Right atrium auricular region (tissue), 2 donors: Measurements from ENCODE around the gene GMDS. TPM values are rescaled to one million over a fixed set of nuclear protein-coding genes. Genes with fewer than 3 reads are reported as not detected.

Source experiments
- DNase-seq: peaks from one replicate; pipeline ENCODE4 v3.0.0-alpha.2; 2019; ENCODE audit warnings: low spot score
- H3K27ac ChIP-seq, 2 donors: fragments of 200-600 bp; sonication (generic); 1 replicate in 1 of 2; 2 replicates in 1 of 2; pipeline ENCODE4 v1.5.1; 2016 to 2019
- H3K27me3 ChIP-seq, 2 donors: fragments of 200-600 bp; sonication (generic); one replicate each; pipeline versions ENCODE4 v1.5.1 to v1.6.0; 2017 to 2019
- H3K36me3 ChIP-seq: fragments of 200-600 bp; sonication (generic); one replicate; pipeline ENCODE4 v1.5.1; 2016
- H3K4me1 ChIP-seq, 2 donors: fragments of 200-600 bp; sonication (generic); one replicate each; pipeline versions ENCODE4 v1.5.1 to v1.6.0; 2017 to 2019
- H3K4me3 ChIP-seq, 2 donors: fragments of 200-600 bp; sonication (generic); 1 replicate in 1 of 2; 2 replicates in 1 of 2; pipeline ENCODE4 v1.5.1; 2017 to 2019; ENCODE audit warnings: mild to moderate bottlenecking in 1 of 2, moderate library complexity in 1 of 2
- H3K9me3 ChIP-seq, 2 donors: fragments of 200-600 bp; sonication (generic); one replicate each; pipeline ENCODE4 v1.5.1; 2019
- total RNA-seq, 2 donors: library from RNA; depleted of rRNA; stranded (reverse); fragments of >200 nt; gene quantifications; one replicate each; pipeline ENCODE4 v1.1.0, GENCODE V29; 2016
- TF ChIP-seq, protein P1 (sequence below), 2 donors: fragments of 200-600 bp; sonication (generic); IDR thresholded peaks; one replicate each; pipeline ENCODE4 v1.5.1; 2019; ENCODE audit warnings: antibody characterized with exemption in 2 of 2

GMDS gene
- total RNA-seq, 2 donors from 2014 or later, result 11.1 to 11.8 TPM

DNA sequence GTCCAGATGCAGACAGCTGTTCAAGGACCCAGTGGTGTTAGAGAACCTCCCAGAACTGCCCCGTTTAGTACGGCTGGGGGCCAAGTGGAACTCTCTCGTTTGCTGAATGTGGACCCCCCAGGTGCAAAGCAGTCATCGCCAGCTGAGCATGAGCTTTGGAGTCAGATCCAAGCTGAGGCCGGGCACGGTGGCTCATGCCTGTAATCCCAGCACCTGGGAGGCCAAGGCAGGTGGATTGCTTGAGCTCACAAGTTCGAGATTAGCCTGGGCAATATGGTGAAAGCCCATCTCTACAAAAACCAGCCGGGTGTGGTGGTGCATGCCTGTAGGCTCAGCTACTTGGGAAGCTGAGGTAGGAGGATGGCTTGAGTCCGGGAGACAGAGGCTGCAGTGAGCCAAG lies 606.0 kb downstream of the GMDS start:
- Histone ChIP-seq H3K4me3 (no peak overlapping the region), H3K4me1 (peaks cover 0 to 7% of the 10 kb centered on the region in 2 donors), H3K36me3 (no peaks in the 10 kb centered on the region), H3K9me3 (no peaks in the 10 kb centered on the region), H3K27ac (no peak overlapping the region), H3K27me3 (no peaks in the 10 kb centered on the region)
- DNase-seq, result no peak
- TF ChIP-seq, protein P1, sequence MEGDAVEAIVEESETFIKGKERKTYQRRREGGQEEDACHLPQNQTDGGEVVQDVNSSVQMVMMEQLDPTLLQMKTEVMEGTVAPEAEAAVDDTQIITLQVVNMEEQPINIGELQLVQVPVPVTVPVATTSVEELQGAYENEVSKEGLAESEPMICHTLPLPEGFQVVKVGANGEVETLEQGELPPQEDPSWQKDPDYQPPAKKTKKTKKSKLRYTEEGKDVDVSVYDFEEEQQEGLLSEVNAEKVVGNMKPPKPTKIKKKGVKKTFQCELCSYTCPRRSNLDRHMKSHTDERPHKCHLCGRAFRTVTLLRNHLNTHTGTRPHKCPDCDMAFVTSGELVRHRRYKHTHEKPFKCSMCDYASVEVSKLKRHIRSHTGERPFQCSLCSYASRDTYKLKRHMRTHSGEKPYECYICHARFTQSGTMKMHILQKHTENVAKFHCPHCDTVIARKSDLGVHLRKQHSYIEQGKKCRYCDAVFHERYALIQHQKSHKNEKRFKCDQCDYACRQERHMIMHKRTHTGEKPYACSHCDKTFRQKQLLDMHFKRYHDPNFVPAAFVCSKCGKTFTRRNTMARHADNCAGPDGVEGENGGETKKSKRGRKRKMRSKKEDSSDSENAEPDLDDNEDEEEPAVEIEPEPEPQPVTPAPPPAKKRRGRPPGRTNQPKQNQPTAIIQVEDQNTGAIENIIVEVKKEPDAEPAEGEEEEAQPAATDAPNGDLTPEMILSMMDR (IDR thresholded peaks at IDR 0.05), result no peak

DNA sequence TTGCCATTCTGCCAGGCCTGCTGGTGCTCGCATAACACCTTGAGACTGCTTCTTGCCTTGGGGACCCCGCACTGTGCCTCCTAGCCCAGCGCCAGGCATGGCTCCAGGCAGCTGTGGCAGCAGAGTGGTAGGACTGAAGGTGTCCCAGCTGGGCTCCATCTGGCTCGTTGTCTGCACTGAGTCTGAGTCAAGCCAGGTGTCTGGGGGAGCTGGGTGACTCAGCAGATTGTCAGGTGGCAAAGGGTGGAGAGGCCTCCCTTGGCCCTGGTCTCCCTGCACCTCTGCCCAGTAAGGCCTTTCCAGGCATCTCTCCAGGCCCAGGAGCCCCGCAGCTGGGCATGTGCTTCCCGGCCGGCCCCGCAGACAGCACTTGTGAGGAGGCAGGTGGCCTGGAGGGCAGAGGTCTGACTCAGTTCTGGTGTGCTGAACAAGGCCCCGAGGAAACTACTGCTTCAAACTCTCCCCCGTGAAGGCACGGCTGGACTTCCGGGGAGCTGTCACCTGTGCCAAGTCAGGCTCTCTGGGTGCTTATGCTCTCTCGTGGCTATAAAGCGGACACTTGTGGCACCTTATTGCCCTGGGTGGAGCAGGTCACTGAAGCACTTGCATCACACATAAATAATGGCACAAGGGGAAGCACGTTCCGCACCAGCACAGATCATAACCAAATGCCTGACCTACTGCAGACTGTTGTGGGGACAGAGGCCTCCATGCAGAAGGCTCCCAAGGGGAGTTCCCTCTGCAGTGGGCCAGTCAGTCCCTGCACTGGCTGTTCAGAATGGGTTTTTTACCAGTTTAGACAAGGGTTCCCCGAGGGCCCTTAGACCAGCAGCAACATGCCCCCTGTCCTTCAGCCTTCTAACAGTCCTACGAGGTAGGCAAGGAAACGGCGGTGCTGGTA lies 608.2 kb downstream of the GMDS start:
- TF ChIP-seq, protein P1 (IDR thresholded peaks at IDR 0.05), result no peak
- Histone ChIP-seq H3K9me3 (no peaks in the 10 kb centered on the region), H3K4me3 (no peak overlapping the region), H3K27me3 (no peaks in the 10 kb centered on the region), H3K36me3 (no peaks in the 10 kb centered on the region), H3K4me1 (peaks cover 0 to 7% of the 10 kb centered on the region in 2 donors), H3K27ac (no peak overlapping the region)
- no peak for DNase-seq

DNA sequence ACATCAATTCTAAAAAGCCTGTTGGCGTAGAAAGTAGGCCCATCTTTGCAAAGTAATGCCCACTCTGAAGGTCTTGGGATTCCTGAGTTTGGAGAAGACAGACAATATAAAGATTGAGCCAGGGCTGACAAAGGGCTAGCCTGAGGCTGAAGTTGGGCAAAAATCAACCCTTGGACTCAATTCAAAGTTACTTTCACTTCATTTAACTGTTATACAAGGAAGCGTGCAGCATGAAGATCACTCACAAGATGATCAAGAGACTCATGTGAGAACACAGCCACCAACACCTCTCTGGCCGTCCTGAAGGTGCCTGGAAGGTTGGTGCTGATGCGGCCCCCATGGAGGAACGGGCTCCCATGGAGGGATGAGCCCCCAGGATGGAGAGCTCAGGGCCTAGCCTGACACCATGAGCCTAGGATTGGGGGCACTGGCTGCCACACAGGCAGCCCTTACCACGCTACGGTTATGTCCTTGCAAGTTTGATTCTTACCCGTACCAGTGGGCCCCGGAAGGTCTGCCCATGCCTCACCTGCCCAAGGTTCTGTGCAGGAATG lies 609.1 kb downstream of the GMDS start:
- Histone ChIP-seq H3K4me1 (peaks cover 0 to 7% of the 10 kb centered on the region in 2 donors), H3K4me3 (no peak overlapping the region), H3K9me3 (no peaks in the 10 kb centered on the region), H3K36me3 (no peaks in the 10 kb centered on the region), H3K27me3 (no peaks in the 10 kb centered on the region), H3K27ac (no peak overlapping the region)
- DNase-seq, result no peak
- TF ChIP-seq, protein P1 (IDR thresholded peaks at IDR 0.05), result no peak

DNA sequence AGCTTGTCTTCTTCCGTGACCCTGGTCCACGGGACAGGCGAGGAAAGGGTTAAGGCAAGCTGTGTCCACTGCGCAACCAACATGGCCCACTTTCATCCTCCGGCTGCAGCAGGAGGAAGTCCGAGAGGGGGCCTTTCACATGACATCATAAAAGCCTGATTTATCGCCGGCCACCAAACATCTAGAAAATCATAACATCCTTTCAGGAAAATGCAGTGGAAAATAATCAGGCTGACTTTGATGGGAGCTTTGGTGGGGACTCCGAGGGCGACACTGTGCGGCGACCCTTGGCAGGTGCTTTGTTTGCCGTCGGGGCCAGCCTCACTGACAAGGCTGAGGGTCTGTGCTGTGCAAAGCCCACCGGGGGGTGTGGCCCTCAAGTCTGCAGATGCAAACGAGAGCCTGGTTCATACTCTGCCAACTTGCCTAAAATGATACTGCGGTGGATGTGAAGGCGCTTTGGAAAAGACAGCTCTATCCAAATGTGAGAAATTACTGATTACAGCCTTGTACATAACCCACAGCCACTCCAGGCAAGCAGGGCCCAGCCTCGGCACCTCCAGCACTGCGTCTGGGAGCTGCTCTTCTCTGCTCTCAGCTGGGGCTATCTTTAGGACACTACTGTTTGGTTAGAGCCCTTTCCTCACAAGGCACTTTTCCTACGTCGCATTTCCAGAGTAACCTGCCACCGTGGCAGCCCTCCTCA lies 609.9 kb downstream of the GMDS start:
- peaks cover 0 to 11% of the 10 kb centered on the region in 2 donors for H3K4me1 ChIP-seq
- H3K9me3 ChIP-seq, result no peaks in the 10 kb centered on the region
- H3K27ac ChIP-seq, result no peak overlapping the region
- DNase-seq, result no peak
- H3K4me3 ChIP-seq, result no peak overlapping the region
- no peaks in the 10 kb centered on the region for H3K36me3 ChIP-seq
- no peaks in the 10 kb centered on the region for H3K27me3 ChIP-seq
- TF ChIP-seq, protein P1 (IDR thresholded peaks at IDR 0.05), result no peak

GRCh38 chr6:1634081-1634480 lies 611.3 kb downstream of the GMDS start:
- no peak overlapping the region for H3K27ac ChIP-seq
- peaks cover 0 to 11% of the 10 kb centered on the region in 2 donors for H3K4me1 ChIP-seq
- TF ChIP-seq, protein P1 (IDR thresholded peaks at IDR 0.05), result no peak

More at GRCh38 chr6:1634081-1634480, 611.3 kb downstream of the GMDS start:
- no peaks in the 10 kb centered on the region for H3K27me3 ChIP-seq
- H3K36me3 ChIP-seq, result no peaks in the 10 kb centered on the region
- no peak overlapping the region for H3K4me3 ChIP-seq
- H3K9me3 ChIP-seq, result no peaks in the 10 kb centered on the region
- no peak for DNase-seq
